Panc1 (cell line): ENCODE results near the gene KRTAP5-7. TPM values are rescaled to one million over a fixed set of nuclear protein-coding genes. Genes with fewer than 3 reads are reported as not detected.
A peak's percentile ranks its signal among the peaks of the same experiment; 100 is the strongest.
"Not testable (repeated sequence)": the region's sequence is repeated elsewhere in the genome, so short reads cannot be mapped to it uniquely, and the experiment has no call there.

Experiments used
- ATAC-seq: fragments of 200-7000 bp; cut with Tn5 transposase; 2 replicates; pipeline ENCODE4 v1.9.1; 2020; ENCODE audit warnings: mild to moderate bottlenecking, moderate library complexity
- BruUV-seq: library from RNA; stranded (reverse); fragments of 400-500 nt; replicated peaks from 2 replicates; lab custom pipeline; 2021; lab: Mats Ljungman, UMichigan
- CTCF ChIA-PET: fragments of 300-600 bp; sonication (Branson Sonifier 250); formaldehyde crosslinking; loops from one replicate; lab custom pipeline; 2022; ENCODE audit warnings: antibody characterized with exemption; lab: Charles Lee
- POLR2A ChIA-PET: fragments of 300-600 bp; sonication (Branson Sonifier 250); formaldehyde crosslinking; loops from one replicate; lab custom pipeline; 2022; ENCODE audit warnings: antibody characterized with exemption; lab: Charles Lee
- DNase-seq: peaks from one replicate; pipeline ENCODE4 v3.0.0-alpha.2; 2010; ENCODE audit warnings: low read depth, low spot score
- H3K27ac ChIP-seq: 2 replicates; pipeline ENCODE4 v1.5.1; 2011; ENCODE audit warnings: mild to moderate bottlenecking, low read length, inconsistent platforms
- H3K27me3 ChIP-seq: fragments of 200-500 bp; sonication (Bioruptor generic); 2 replicates; pipeline ENCODE4 v1.6.0; 2014; ENCODE audit warnings: low read length, inconsistent platforms; ENCODE audit not compliant: control insufficient read depth, insufficient read depth
- H3K36me3 ChIP-seq: fragments of 200-500 bp; sonication (Bioruptor generic); 2 replicates; pipeline ENCODE4 v1.5.1; 2014; ENCODE audit warnings: inconsistent platforms, mild to moderate bottlenecking, low read length, moderate library complexity; ENCODE audit not compliant: control insufficient read depth, insufficient read depth
- H3K4me1 ChIP-seq: 2 replicates; pipeline ENCODE4 v1.5.1; 2011; ENCODE audit warnings: inconsistent platforms, mild to moderate bottlenecking, low read length, moderate library complexity; ENCODE audit not compliant: control insufficient read depth, insufficient read depth
- H3K4me3 ChIP-seq, 2 experiments: 2 replicates each; pipeline ENCODE4 v1.5.1; 2011 to 2012; ENCODE audit warnings: low read depth in 2 of 2, low read length in 2 of 2, mild to moderate bottlenecking in 2 of 2, inconsistent platforms in 1 of 2, moderate library complexity in 1 of 2
- H3K9me3 ChIP-seq: fragments of 200-500 bp; sonication (Bioruptor generic); 2 replicates; pipeline ENCODE4 v1.5.1; 2014; ENCODE audit warnings: low read depth, mild to moderate bottlenecking, inconsistent platforms, low read length, moderate library complexity; ENCODE audit not compliant: control insufficient read depth, insufficient read depth
- CTCF ChIP-seq: fragments of 450-650 bp; IDR thresholded peaks from 2 replicates; pipeline ENCODE4 v1.5.1; 2017; ENCODE audit warnings: mild to moderate bottlenecking
- POLR2AphosphoS5 ChIP-seq: IDR thresholded peaks from 2 replicates; pipeline ENCODE4 v1.6.1; 2012; ENCODE audit warnings: mild to moderate bottlenecking, low read depth, low read length, moderate library complexity
- SIN3A ChIP-seq: IDR thresholded peaks from 2 replicates; pipeline ENCODE4 v1.6.1; 2012; ENCODE audit warnings: low read depth, mild to moderate bottlenecking, low read length, moderate library complexity, borderline replicate concordance; ENCODE audit not compliant: insufficient read depth
- TCF7L2 ChIP-seq: IDR thresholded peaks from 2 replicates; pipeline ENCODE4 v1.6.1; 2011; ENCODE audit warnings: mild to moderate bottlenecking, low read depth, low read length, inconsistent platforms
- in situ Hi-C: cut with HindIII; loops from 2 replicates; pipeline ENCODE4 v1.10.0; 2016; ENCODE audit warnings: low sequenced_read_pairs, low pct_unique_long_range_greater_than_20kb
- intact Hi-C: fragments of 100-400 bp; cut with micrococcal nuclease; formaldehyde crosslinking; loops from one replicate; pipeline ENCODE4 v1.10.0; 2022; ENCODE audit not compliant: unreplicated experiment
- total RNA-seq: library from RNA; stranded (reverse); gene quantifications from one replicate; pipeline ENCODE4 v1.2.1, GENCODE V29; 2021; ENCODE audit not compliant: unreplicated experiment
- TF ChIP-seq, protein P1 (sequence below), 2 experiments: IDR thresholded peaks; 2 replicates each; pipeline ENCODE4 v1.6.1; 2011 to 2012; ENCODE audit warnings: low read depth in 2 of 2, control low read depth in 1 of 2, low read length in 1 of 2, mild to moderate bottlenecking in 1 of 2, moderate library complexity in 1 of 2; ENCODE audit not compliant: insufficient read depth in 1 of 2

The KRTAP5-7 gene
- total RNA-seq, 1 experiment from 2014 or later, result not detected

DNA sequence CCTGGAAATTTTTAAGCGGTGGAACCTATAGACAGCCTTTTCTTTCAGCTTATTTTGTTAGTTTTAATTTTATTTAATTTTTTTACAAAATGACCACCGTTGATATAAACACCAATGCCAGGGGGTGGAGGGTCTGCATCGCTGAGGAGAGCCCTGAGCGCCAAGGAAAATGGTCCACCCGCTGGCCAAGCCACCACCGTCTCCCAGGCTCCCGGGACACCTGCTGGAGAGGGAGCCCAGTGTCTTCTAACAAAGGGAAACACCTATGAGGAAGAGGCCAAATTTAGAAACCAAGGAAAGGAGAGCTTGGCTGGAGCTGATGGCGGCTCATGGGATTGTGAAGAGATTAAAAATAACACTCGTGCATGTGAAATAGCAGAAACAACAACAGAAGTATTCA lies 10.5 kb downstream of the KRTAP5-7 start:
- DNase-seq, result no peak

DNA sequence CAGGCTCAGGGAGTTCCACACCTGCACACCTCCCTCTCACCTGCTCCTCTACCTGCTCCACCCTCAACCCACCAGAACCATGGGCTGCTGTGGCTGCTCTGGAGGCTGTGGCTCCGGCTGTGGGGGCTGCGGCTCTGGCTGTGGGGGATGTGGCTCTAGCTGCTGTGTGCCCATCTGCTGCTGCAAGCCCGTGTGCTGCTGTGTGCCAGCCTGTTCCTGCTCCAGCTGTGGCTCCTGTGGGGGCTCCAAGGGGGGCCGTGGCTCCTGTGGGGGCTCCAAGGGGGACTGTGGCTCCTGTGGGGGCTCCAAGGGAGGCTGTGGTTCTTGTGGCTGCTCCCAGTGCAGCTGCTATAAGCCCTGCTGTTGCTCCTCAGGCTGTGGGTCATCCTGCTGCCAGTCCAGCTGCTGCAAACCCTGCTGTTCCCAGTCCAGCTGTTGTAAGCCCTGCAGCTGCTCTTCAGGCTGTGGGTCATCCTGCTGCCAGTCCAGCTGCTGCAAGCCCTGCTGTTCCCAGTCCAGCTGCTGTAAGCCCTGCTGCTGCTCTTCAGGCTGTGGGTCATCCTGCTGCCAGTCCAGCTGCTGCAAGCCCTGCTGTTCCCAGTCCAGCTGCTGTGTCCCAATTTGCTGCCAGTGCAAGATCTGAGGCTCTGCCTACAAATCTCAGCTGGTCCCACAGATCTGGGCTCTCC lies 11.1 kb downstream of the KRTAP5-7 start, which contains the start of gene KRTAP5-8:
Gene KRTAP5-8, plus strand, starts transcription at position 49 of the 689 bp plus-strand sequence. Its CDS starts 31 bp downstream, at position 80.
- DNase-seq, H3K27me3 ChIP-seq, H3K4me1 ChIP-seq, in situ Hi-C loops, intact Hi-C loops, ATAC-seq, H3K27ac ChIP-seq, H3K36me3 ChIP-seq, BruUV-seq, H3K9me3 ChIP-seq, POLR2A ChIA-PET, H3K4me3 ChIP-seq, CTCF ChIA-PET: not testable (repeated sequence)

More for the DNA sequence above, 10.5 kb downstream of the KRTAP5-7 start:
- Histone ChIP-seq H3K36me3 (no peaks in the 10 kb centered on the region), H3K27ac (no peak overlapping the region), H3K4me3 (no peak overlapping the region), H3K4me1 (no peaks in the 10 kb centered on the region), H3K9me3 (no peaks in the 10 kb centered on the region), H3K27me3 (no peaks in the 10 kb centered on the region)
- intact Hi-C loops (no loop called here), in situ Hi-C loops (no loop called here)
- ChIA-PET POLR2A (no interaction called here), CTCF (no interaction called here)
- no TSS peak for BruUV-seq
- ATAC-seq, result no peak
- TF ChIP-seq TCF7L2, result no peak
- TF ChIP-seq, protein P1, sequence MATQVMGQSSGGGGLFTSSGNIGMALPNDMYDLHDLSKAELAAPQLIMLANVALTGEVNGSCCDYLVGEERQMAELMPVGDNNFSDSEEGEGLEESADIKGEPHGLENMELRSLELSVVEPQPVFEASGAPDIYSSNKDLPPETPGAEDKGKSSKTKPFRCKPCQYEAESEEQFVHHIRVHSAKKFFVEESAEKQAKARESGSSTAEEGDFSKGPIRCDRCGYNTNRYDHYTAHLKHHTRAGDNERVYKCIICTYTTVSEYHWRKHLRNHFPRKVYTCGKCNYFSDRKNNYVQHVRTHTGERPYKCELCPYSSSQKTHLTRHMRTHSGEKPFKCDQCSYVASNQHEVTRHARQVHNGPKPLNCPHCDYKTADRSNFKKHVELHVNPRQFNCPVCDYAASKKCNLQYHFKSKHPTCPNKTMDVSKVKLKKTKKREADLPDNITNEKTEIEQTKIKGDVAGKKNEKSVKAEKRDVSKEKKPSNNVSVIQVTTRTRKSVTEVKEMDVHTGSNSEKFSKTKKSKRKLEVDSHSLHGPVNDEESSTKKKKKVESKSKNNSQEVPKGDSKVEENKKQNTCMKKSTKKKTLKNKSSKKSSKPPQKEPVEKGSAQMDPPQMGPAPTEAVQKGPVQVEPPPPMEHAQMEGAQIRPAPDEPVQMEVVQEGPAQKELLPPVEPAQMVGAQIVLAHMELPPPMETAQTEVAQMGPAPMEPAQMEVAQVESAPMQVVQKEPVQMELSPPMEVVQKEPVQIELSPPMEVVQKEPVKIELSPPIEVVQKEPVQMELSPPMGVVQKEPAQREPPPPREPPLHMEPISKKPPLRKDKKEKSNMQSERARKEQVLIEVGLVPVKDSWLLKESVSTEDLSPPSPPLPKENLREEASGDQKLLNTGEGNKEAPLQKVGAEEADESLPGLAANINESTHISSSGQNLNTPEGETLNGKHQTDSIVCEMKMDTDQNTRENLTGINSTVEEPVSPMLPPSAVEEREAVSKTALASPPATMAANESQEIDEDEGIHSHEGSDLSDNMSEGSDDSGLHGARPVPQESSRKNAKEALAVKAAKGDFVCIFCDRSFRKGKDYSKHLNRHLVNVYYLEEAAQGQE (IDR thresholded peaks at IDR 0.05; ENCODE audit: insufficient read depth in 1 of 2, low read depth in 2 of 2, low read length in 1 of 2), result no peak
- no peak for TF ChIP-seq POLR2AphosphoS5
- no peak for TF ChIP-seq CTCF
- TF ChIP-seq SIN3A, result no peak

DNA sequence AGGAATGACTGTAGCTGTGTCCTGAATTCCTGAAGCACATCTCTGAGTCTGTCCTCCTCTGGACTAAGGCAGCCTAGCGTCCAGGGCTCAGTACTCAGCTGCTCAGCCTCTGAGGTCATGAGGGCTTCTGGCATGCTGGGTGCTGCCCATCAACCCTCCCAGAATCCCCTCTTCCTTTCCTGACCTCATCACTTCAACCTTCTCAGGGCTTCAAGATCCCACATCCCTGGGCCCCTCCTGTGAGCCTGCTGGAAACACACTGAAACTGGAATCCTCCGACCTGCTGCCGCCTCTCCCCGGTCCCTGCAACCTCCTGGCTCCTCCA lies 11.6 kb downstream of the KRTAP5-7 start:
- no peak for DNase-seq
- no peak overlapping the region for H3K4me3 ChIP-seq
- ChIA-PET CTCF (no interaction called here), POLR2A (no interaction called here)
- H3K36me3 ChIP-seq, result no peaks in the 10 kb centered on the region
- intact Hi-C loops, result no loop called here
- H3K27ac ChIP-seq, result no peak overlapping the region
- ATAC-seq, result peak; percentile 37; the same call in 1 of the 2 replicates
- in situ Hi-C loops, result no loop called here
- H3K27me3 ChIP-seq, result no peaks in the 10 kb centered on the region
- TF ChIP-seq CTCF (no peak), SIN3A (no peak), POLR2AphosphoS5 (no peak), TCF7L2 (no peak)
- TF ChIP-seq, protein P1 (IDR thresholded peaks at IDR 0.05; ENCODE audit: insufficient read depth in 1 of 2, low read depth in 2 of 2, low read length in 1 of 2), result no peak
- no TSS peak for BruUV-seq
- H3K4me1 ChIP-seq, result no peaks in the 10 kb centered on the region
- H3K9me3 ChIP-seq, result no peaks in the 10 kb centered on the region
